Stimulated activated CD4-positive, alpha-beta T cell treated with anti-CD3 and anti-CD28 coated beads, Interleukin-12 subunit alpha, Interleukin-12 subunit beta, amount 100 ng/mL, for 48 hours (primary cell): ENCODE data around the gene LPA.
"Not testable (repeated sequence)": the region's sequence is repeated elsewhere in the genome, so short reads cannot be mapped to it uniquely, and the experiment has no call there.

Experiments used
- DNase-seq, 3 donors: peaks; one replicate each; pipeline ENCODE4 v3.0.0-alpha.2; 2020; ENCODE audit warnings: low read depth in 2 of 3, low spot score in 1 of 3

Gene LPA, protein sequence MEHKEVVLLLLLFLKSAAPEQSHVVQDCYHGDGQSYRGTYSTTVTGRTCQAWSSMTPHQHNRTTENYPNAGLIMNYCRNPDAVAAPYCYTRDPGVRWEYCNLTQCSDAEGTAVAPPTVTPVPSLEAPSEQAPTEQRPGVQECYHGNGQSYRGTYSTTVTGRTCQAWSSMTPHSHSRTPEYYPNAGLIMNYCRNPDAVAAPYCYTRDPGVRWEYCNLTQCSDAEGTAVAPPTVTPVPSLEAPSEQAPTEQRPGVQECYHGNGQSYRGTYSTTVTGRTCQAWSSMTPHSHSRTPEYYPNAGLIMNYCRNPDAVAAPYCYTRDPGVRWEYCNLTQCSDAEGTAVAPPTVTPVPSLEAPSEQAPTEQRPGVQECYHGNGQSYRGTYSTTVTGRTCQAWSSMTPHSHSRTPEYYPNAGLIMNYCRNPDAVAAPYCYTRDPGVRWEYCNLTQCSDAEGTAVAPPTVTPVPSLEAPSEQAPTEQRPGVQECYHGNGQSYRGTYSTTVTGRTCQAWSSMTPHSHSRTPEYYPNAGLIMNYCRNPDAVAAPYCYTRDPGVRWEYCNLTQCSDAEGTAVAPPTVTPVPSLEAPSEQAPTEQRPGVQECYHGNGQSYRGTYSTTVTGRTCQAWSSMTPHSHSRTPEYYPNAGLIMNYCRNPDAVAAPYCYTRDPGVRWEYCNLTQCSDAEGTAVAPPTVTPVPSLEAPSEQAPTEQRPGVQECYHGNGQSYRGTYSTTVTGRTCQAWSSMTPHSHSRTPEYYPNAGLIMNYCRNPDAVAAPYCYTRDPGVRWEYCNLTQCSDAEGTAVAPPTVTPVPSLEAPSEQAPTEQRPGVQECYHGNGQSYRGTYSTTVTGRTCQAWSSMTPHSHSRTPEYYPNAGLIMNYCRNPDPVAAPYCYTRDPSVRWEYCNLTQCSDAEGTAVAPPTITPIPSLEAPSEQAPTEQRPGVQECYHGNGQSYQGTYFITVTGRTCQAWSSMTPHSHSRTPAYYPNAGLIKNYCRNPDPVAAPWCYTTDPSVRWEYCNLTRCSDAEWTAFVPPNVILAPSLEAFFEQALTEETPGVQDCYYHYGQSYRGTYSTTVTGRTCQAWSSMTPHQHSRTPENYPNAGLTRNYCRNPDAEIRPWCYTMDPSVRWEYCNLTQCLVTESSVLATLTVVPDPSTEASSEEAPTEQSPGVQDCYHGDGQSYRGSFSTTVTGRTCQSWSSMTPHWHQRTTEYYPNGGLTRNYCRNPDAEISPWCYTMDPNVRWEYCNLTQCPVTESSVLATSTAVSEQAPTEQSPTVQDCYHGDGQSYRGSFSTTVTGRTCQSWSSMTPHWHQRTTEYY (N-terminal part only)

DNA sequence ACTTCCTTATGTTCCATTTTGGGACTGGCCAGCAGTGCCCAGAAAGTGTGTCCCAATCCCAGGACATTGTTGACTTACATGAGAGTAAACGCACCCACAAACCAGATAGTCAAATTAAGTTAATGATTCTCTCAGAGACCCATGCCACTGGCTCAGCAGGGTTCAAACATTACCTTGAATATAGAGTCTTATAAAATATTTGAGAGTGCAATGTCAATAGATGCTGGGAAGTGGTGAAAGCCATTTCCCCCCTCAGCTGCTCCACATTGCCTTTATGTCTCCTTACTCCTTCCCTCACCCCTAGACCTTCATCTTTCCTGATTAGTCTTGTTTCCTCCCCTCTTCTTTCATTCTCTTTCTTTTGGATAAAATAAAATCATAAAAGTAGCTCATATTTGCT, at the start of gene LPA:
LPA (minus strand) TSS at position 78 of the 400 bp plus-strand sequence; CDS start at position 17, 61 bp downstream.
- DNase-seq, result not testable (repeated sequence)

DNA sequence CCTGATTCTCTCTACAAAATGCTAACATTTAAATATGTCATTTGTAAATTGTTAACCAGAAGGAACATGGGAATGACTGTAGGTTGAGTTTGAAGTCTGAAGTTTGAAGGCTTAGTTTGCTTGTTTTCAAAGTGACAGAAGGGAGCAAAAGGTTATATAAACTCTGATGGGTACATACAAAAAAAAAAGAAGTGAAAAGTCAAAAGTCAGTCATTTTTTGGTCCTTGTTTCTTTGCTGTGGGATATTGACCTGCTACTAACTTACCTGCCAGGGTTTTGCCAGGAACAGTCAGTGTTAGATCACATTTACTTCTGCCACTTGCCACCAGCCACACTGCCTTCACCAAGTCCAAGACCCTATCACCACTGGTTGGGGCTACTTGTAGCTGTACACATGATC, 44.9 kb upstream of the LPA start:
- not testable (repeated sequence) for DNase-seq

DNA sequence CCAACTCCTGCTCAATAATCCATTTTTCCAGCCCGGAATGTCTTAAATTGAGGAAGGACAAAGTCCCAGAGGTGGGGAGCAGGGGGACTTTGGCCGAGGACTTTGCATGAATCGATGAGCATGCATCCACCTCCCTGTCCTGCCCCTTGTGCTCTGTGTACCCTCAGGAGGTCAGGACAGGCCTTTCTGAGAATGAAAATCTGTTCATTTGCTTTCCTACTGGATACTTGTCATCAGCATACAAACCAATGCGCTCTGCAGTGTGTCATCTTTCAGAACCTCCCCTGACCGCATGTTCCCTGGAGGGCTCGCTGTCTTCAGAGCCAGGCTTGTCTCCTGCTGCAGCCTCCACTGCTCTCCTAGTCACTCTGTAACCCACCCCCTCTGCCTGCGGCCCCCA, 40.6 kb upstream of the LPA start:
- DNase-seq, result not testable (repeated sequence)

DNA sequence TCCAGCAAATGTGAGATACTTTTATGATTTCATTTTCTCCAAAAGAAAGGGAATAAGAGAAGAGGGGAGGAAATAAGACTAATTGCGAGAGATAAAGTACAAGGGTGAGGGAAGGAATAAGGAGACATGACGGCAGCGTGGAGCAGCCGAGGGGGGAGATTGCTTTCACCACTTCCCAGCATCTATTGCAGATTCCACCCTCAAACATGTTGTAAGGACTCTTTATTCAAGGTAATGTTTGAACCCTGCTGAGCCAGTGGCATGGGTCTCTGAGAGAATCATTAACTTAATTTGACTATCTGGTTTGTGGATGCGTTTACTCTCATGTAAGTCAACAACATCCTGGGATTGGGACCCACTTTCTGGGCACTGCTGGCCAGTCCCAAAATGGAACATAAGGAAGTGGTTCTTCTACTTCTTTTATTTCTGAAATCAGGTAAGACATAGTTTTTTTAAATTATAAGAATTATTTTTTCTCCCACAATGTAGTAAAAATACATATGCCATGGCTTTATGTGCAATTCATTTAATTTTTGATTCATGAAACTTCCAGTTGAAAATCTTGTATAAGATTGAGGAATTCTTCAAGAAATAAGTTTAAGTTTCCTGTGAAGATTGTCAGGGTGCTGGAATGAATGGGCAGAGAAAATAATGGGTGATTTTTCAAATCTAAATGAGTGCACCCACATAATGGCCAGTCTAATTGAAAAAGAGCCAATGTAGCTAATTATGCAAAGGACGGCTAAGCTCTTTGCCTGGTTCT, 38.0 kb upstream of the LPA start, which contains the start of gene PLG:
PLG (plus strand) TSS at position 327 of the 763 bp plus-strand sequence; CDS start at position 388, 61 bp downstream.
- not testable (repeated sequence) for DNase-seq

DNA sequence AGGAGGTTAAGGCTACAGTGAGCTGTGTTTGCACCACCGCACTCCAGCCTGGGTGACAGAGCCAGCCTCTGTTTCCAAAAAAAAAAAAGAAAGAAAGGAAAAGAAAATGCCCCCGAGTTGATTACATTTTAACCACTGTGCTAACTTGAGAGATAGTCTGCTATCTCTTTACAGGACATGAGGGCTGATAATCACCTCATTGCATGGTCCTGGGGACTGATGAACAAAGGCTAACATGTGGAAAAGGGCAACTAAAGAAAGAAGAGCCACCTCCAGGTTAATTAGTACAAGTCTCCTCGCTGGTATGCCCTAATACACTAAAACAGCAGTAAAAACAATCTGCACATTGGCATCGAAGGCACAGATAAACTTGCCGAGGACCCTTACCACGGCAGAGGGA, 33.8 kb upstream of the LPA start:
- no peak for DNase-seq

DNA sequence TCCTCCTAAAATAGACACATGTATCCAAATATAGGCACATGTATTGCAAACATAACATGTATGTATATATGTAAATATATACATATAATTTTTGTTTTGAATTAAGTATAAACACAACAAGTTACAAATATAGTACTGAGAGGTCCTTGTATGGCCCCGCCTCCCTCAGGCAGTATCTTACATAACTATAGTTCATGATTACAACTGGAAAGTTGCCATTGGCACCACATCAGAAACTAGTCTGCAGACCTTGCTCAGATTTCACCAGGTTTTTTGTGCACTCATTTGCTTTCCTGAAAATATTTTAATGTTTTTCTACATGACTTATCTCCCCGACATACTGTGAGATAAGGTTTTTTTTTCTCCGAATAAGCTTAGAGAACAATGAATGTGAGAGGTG, 32.8 kb upstream of the LPA start:
- DNase-seq, result not testable (repeated sequence)

DNA sequence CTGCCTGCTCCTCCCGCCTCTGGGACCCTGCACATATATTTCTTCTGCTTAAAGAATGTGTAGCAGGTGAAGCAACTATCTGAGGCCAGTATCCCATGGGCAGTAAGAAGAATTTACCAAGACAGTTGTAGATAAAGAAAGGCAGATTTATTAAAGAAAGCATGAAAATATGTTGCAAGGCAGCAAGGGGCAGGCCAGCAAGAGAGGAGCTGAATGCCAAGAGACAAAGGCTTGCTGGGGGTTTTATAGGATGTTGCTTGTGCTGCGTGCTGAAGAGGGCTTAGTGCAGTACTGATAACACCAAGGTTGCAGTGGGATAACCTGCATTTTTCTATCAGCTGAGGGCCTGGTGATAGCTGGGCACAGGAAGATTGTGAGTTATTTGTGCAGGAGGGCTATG, 31.5 kb upstream of the LPA start:
- DNase-seq, result not testable (repeated sequence)

DNA sequence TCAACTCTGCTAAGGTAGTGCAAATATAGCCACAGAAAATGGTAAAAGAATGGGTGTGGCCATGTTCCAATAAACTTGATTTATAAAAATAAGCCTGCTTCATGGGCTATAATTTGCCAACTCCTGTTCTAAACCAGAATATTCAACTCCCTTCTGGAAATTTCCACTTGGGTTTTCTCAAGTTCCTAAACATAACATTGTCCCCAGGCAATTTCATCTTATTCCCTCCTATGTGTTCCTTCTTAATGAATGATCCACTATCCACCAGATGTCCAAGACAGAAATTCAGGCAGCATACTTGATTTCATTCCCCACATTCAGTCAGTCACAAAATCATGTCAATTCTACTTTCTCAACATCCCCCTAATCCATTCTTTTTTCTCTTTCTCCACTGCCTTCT, 30.9 kb upstream of the LPA start:
- not testable (repeated sequence) for DNase-seq

DNA sequence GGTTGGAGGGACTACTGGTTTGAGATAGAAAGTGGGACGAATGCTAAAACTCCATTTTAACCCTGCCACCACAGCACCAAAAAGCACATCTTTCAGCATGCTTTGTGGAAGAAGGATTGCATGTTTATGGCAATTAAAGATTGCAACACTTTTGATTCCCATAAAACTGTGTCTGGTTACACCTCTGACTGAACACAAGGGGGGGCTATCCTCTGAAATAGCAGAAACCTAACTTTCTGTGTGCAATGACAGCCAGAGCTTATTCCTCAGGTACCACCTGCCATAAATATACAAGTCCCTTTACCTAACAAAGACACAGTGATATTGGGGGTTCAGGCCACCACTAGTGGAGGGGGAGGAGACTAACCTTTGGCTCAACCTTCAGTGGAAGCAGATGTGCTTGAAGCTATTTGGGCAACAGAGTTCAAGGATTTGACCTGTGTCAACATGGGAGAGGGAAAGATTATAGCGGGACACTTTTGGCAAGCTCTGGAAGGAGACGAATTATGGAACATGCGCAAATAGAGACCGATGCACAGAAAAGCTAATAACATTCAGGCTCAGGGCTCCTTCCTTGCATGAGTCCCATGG, 28.4 kb upstream of the LPA start:
- DNase-seq, result no peak

DNA sequence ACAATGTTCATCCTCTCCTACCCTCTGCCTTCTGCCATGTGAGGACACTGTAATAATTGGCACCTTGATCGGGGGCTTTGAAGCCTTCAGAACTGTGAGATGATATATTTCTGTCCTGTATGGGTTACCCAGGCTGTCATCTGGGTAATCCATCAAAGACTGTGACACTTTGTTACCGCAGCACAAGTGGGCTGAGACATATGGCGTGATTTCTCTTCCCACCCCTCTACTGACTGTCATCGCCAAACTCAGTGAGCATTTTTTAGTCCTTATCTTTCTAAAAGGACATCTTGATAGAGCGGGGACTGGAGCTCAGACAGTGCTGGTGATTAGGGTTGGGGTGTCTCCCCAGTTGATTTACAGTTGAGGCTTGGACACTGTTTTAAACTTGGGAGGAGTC, 27.5 kb upstream of the LPA start:
- DNase-seq, result no peak

DNA sequence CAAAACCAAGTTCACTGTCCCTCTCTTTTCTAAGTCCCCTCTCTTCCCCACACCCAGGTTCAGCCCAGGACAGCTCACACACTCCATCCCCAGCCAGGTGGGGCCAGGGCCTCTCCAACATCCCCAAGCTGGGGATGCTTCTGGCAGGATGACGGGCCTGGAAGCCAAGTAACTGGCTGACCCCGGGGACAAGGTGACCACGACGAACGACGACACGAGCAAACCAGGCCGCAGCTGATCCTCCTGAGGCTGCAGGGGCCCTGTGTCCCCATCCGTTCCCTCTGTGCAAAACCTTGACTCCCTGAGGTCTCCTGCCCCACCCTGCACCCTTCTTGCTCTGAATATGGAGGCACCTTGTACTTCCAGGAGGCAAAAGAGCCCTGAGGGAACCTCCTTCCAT, 26.4 kb upstream of the LPA start:
- DNase-seq, result no peak

DNA sequence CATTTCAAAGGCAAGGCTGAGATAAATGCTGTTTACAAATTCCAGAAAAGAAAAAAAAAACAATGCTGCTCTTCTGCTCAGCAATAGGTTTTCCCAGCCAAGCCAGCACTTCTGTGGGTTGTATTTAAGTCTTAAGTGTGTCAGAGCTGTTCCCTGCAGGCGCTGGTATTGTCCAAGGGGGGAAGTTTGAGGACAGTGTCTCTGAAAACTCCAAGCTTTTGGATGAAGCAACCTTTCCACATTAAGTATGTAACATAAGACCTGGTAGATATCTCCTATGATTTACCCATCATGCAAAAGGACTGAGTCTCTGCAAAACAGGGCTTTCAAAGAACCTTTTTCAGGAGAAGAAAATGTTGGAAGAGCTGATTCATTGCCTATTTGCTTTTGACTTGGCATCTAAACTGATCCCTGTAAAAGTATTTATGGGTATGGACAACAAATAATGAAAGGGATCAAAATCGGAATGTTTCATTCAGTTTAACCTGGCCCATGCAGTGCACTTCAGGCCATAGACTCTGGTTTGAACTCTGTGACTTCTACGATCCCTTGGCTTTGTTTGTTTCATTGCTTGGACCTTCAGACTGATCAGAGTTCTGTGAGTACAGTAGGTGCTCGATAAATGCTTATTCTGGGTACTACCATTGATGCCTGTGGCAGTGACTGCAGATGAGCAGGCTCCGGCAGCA, 21.8 kb upstream of the LPA start:
- DNase-seq, result no peak

DNA sequence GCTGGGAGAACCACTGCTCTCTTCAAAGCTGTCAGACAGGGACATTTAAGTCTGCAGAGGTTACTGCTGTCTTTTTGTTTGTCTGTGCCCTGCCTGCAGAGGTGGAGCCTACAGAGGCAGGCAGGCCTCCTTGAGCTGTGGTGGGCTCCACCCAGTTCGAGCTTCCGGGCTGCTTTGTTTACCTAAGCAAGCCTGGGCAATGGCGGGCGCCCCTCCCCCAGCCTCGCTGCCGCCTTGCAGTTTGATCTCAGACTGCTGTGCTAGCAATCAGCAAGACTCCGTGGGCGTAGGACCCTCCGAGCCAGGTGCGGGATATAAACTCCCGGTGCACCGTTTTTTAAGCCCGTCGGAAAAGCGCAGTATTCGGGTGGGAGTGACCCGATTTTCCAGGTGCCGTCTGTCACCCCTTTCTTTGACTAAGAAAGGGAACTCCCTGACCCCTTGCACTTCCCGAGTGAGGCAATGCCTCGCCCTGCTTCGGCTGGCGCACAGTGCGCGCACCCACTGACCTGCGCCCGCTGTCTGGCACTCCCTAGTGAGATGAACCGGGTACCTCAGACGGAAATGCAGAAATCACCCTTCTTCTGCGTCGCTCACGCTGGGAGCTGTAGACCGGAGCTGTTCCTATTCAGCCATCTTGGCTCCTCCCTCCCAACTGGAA, 21.2 kb upstream of the LPA start:
- not testable (repeated sequence) for DNase-seq

DNA sequence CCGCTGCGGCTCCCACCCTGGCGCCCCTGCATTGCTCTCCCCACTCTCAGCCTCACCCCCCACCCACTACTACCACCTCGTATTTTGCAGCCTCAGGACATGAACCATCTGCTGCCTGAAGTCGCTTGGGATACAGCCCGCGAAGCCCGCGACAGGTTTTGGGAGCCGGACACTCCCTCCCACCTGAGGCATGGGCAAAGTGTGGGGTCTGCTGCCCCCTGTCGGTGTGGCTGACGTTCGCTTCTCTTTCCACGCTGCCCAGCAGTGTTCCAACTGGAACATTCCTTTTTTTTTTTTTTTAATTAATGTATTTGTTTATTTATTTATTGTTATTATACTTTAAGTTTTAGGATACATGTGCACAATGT, 15.3 kb upstream of the LPA start:
- DNase-seq, result no peak

DNA sequence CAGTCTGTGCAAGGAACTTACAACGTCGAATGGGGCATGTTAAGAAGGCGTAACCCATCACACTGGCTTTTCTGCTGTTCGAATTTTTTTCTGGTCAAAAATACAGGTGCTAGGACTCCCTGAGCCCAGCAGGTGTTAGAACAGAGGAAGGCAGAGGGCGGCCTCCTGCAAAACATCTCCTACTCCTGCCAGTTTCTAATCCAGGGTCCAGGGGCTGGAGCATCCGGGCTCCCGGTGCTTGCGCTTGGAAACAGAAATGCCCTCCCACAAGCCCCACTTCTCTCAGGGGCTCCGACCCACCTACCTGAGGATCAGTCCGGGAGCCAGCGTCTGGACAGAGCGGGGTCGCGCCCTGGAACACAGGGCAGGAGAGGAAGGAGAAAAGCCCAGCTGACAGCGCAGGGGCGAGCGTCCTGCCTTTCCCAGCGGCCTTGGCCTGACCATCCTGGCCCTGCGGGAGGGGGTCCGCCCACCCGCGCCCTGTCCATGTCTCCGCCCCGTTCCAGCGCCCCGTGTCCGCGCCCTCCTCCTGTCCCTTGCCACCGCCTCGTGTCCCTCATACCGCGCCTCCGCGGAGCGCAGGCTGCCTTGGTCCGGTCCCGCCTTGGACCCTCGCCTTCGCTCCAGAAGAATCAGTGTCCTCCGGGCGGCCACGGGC, 14.8 kb upstream of the LPA start:
- DNase-seq, result no peak

DNA sequence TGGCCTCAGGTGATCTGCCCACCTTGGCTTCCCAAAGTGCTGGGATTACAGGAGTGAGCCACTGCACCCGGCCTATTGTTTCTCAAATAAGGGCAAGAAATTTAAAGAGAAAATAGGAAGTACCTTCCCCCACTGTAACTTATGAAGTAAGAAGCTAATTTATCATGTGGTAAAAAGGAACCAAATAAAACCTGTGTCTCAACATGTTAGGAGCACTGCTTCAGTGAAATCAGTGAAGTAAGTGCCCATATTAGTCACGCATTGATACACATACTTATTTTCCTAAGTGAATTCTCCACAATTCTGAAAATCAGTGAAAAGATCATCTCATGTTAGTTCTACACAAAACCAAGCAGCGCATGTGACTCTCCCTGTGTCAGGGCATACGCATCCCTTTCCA, 14.2 kb upstream of the LPA start:
- DNase-seq, result no peak

DNA sequence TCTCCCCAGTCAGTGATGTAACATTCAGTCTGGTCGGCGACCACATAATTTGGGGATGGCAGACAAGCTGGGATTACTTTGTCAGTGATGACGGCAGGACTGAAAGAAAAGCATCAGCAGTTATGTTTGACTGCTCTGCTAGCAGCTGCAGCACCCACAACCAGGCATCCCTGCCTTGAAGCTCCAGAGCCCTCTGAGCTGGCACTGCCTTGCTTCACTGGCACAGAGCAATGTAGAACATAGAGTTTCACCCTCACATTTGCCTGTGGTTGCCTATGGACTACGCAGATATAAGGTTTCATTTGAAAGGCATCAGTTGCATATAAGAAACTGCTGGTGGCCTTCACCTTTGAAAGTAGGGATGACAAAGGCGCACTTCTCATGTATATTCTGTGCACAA, 12.3 kb upstream of the LPA start:
- not testable (repeated sequence) for DNase-seq

DNA sequence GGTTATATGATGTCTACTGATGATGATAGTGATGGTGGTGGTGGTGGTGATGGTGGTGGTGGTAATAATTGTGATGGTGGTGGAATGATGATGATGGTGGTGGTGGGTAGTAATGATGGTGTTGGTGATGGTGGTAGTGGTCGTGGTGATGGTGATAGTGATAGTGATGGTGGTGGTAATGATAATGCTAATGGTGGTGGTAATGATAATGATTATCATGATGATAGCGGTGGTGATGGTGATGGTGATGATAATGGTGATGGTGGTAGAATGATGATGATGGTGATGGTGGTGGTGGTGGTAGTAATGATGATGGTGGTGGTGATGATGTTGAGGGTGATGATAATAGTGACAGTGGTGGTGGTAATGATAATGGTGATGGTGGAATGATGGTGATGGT, 4.5 kb upstream of the LPA start:
- DNase-seq, result no peak
